Suppressor macrophage treated with lipopolysaccharide for 4 hours (primary cell): ENCODE measurements around the gene HS3ST3A1.
A peak's percentile ranks its signal among the peaks of the same experiment; 100 is the strongest.

ENCODE experiments used
- DNase-seq: peaks from one replicate; pipeline ENCODE4 v3.0.0-alpha.2; 2020

HS3ST3A1 gene

GRCh38 chr17:13601776-13602551, at the start of gene HS3ST3A1:
Gene HS3ST3A1, minus strand, starts transcription at chr17:13601929. Its CDS starts 800 bp downstream, at chr17:13601129.
- DNase-seq: no peak

- no peak for DNase-seq
These were observed 48.5 kb upstream of the HS3ST3A1 start for GRCh38 chr17:13650096-13650675.

- DNase-seq: no peak
These were observed 45.9 kb upstream of the HS3ST3A1 start for GRCh38 chr17:13647543-13648021.

GRCh38 chr17:13646969-13647542, 45.3 kb upstream of the HS3ST3A1 start:
- no peak for DNase-seq

GRCh38 chr17:13646411-13646810, 44.7 kb upstream of the HS3ST3A1 start:
- no peak for DNase-seq

GRCh38 chr17:13643180-13643579, 41.5 kb upstream of the HS3ST3A1 start:
- no peak for DNase-seq

- no peak for DNase-seq
These were observed 40.5 kb upstream of the HS3ST3A1 start for GRCh38 chr17:13642188-13642587.

- DNase-seq: no peak
These were observed 38.8 kb upstream of the HS3ST3A1 start for GRCh38 chr17:13640551-13640950.

GRCh38 chr17:13638855-13639458, 37.2 kb upstream of the HS3ST3A1 start:
- DNase-seq: peak; percentile 73

- DNase-seq: no peak
These were observed 35.2 kb upstream of the HS3ST3A1 start for GRCh38 chr17:13636951-13637350.

- DNase-seq: peak; percentile 52
These were observed 34.2 kb upstream of the HS3ST3A1 start for GRCh38 chr17:13635951-13636350.

- DNase-seq: no peak
These were observed 32.3 kb upstream of the HS3ST3A1 start for GRCh38 chr17:13634021-13634420.

- DNase-seq: no peak
These were observed 29.8 kb upstream of the HS3ST3A1 start for GRCh38 chr17:13631529-13631928.

GRCh38 chr17:13626703-13627102, 25.0 kb upstream of the HS3ST3A1 start:
- DNase-seq: no peak

- no peak for DNase-seq
These were observed 17.7 kb upstream of the HS3ST3A1 start for GRCh38 chr17:13619462-13619861.

- DNase-seq: no peak
These were observed 14.3 kb upstream of the HS3ST3A1 start for GRCh38 chr17:13616031-13616430.

GRCh38 chr17:13609941-13610340, 8.2 kb upstream of the HS3ST3A1 start:
- no peak for DNase-seq

GRCh38 chr17:13601322-13601775, 380 bp downstream of the HS3ST3A1 start:
- DNase-seq: no peak

- DNase-seq: no peak
These were observed 1.0 kb downstream of the HS3ST3A1 start for GRCh38 chr17:13600475-13601321.

GRCh38 chr17:13599864-13600263, 1.9 kb downstream of the HS3ST3A1 start:
- no peak for DNase-seq

- no peak for DNase-seq
These were observed 2.6 kb downstream of the HS3ST3A1 start for GRCh38 chr17:13599168-13599577.

GRCh38 chr17:13598353-13599167, 3.2 kb downstream of the HS3ST3A1 start:
- no peak for DNase-seq
